Gastrocnemius medialis (tissue), 4 donors: ENCODE data around the gene TRIM15.

ENCODE experiments used
- POLR2A ChIP-seq, 2 donors: fragments of 450-650 bp; IDR thresholded peaks; one replicate each; pipeline ENCODE4 v1.6.1; 2017; ENCODE audit warnings: antibody characterized with exemption in 2 of 2, mild to moderate bottlenecking in 2 of 2, moderate library complexity in 2 of 2
- TF ChIP-seq, protein P1 (sequence below), 5 experiments: fragments of 450-650 bp in 3 of 5; fragments of 200-600 bp in 2 of 5; sonication (generic) in 2 of 5; IDR thresholded peaks in 4 of 5; conservative IDR thresholded peaks in 1 of 5; 1 replicate in 4 of 5; 2 replicates in 1 of 5; pipeline ENCODE4 v1.5.1; 2016 to 2019; ENCODE audit warnings: antibody characterized with exemption in 5 of 5, mild to moderate bottlenecking in 3 of 5, moderate library complexity in 3 of 5

DNA sequence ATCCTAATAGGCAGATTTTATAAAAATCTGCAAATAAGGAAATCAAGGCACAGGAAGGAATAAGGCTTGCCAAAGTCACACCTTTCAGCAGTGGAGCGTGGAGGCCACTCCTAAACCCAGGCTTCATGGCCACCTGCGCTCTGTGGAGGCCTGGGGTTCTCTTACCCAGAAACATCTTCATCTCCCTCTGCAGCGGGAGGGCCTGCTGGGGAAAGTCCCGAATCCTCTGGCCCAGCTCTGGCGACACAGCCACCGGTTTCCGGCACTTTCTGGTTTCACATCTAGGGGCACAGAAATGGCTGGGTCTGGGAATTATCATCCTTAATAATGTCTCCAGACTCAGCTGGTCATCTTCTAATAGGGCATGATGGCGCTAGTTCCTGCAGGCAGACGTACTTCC lies 6.6 kb upstream of the TRIM15 start:
- TF ChIP-seq, protein P1, sequence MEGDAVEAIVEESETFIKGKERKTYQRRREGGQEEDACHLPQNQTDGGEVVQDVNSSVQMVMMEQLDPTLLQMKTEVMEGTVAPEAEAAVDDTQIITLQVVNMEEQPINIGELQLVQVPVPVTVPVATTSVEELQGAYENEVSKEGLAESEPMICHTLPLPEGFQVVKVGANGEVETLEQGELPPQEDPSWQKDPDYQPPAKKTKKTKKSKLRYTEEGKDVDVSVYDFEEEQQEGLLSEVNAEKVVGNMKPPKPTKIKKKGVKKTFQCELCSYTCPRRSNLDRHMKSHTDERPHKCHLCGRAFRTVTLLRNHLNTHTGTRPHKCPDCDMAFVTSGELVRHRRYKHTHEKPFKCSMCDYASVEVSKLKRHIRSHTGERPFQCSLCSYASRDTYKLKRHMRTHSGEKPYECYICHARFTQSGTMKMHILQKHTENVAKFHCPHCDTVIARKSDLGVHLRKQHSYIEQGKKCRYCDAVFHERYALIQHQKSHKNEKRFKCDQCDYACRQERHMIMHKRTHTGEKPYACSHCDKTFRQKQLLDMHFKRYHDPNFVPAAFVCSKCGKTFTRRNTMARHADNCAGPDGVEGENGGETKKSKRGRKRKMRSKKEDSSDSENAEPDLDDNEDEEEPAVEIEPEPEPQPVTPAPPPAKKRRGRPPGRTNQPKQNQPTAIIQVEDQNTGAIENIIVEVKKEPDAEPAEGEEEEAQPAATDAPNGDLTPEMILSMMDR (IDR thresholded peaks at IDR 0.05 in 4 of 5, conservative IDR thresholded peaks at IDR 0.05 in 1 of 5) = no peak
- TF ChIP-seq POLR2A (IDR thresholded peaks at IDR 0.05) = no peak
